Skeletal muscle tissue (tissue), 4 donors: ENCODE measurements around the gene SCRN2. TPM values are rescaled to one million over a fixed set of nuclear protein-coding genes. Genes with fewer than 3 reads are reported as not detected.

Source experiments
- H3K27ac ChIP-seq: one replicate; pipeline ENCODE4 v1.7.0; 2013; ENCODE audit warnings: mild to moderate bottlenecking, low read depth, low read length, inconsistent platforms
- H3K27me3 ChIP-seq, 3 donors: one replicate each; pipeline ENCODE4 v1.7.0; 2013; ENCODE audit warnings: low read length in 3 of 3; ENCODE audit not compliant: control insufficient read depth in 3 of 3, insufficient read depth in 3 of 3
- H3K36me3 ChIP-seq, 3 donors: one replicate each; pipeline ENCODE4 v1.7.0; 2013; ENCODE audit warnings: low read length in 3 of 3; ENCODE audit not compliant: control insufficient read depth in 3 of 3, insufficient read depth in 3 of 3
- H3K4me1 ChIP-seq, 3 donors: one replicate each; pipeline ENCODE4 v1.7.0; 2013; ENCODE audit warnings: low read length in 3 of 3, mild to moderate bottlenecking in 3 of 3; ENCODE audit not compliant: control insufficient read depth in 3 of 3, insufficient read depth in 3 of 3
- H3K4me3 ChIP-seq, 3 donors: one replicate each; pipeline ENCODE4 v1.7.0; 2013; ENCODE audit warnings: low read length in 3 of 3
- H3K9ac ChIP-seq, 3 donors: one replicate each; pipeline ENCODE4 v1.7.0; 2013; ENCODE audit warnings: low read length in 3 of 3, mild to moderate bottlenecking in 3 of 3, moderate library complexity in 2 of 3, low read depth in 1 of 3
- H3K9me3 ChIP-seq, 3 donors: one replicate each; pipeline ENCODE4 v1.7.0; 2013; ENCODE audit warnings: low read length in 3 of 3; ENCODE audit not compliant: control insufficient read depth in 3 of 3
- total RNA-seq: library from RNA; depleted of rRNA; stranded (reverse); fragments of >200 nt; gene quantifications from one replicate; pipeline ENCODE4 v1.2.3, GENCODE V29; 2014
- donor health status: Osteomylitis.

The SCRN2 gene
- total RNA-seq, 1 donor from 2014 or later, result 29.2 TPM

DNA sequence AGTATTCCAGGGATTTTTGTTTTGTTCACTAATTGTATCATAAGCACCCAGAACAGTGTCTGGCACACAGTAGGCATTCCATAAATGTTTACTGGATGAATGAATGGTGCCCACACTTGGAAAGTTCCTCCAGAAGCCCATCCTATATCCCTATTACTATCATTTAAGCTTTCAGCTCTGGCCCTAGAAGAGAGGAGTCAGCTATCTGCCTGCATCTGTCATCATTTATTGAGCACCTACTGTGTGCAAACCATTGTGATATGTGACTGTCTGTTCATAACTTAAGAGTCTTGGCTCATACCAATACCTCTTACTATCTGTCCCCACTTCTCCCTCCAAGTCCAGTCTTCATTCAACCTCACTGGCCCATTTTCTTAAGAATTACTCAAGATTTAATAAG is 30.0 kb upstream of the SCRN2 start:
- Histone ChIP-seq H3K27ac (no peak overlapping the region), H3K9ac (no peak overlapping the region), H3K36me3 (no peaks in the 10 kb centered on the region), H3K4me3 (no peak overlapping the region), H3K4me1 (peaks cover 0 to 2% (median 0%) of the 10 kb centered on the region in 3 donors), H3K9me3 (no peaks in the 10 kb centered on the region), H3K27me3 (peaks cover 68 to 81% (median 69%) of the 10 kb centered on the region in 3 donors)

GRCh38 chr17:47870056-47870455 is 29.0 kb upstream of the SCRN2 start:
- Histone ChIP-seq H3K27me3 (peaks cover 67 to 86% (median 68%) of the 10 kb centered on the region in 3 donors), H3K9ac (no peak overlapping the region), H3K4me1 (peaks cover 0 to 2% (median 0%) of the 10 kb centered on the region in 3 donors), H3K4me3 (no peak overlapping the region), H3K36me3 (no peaks in the 10 kb centered on the region), H3K27ac (no peak overlapping the region), H3K9me3 (no peaks in the 10 kb centered on the region)

DNA sequence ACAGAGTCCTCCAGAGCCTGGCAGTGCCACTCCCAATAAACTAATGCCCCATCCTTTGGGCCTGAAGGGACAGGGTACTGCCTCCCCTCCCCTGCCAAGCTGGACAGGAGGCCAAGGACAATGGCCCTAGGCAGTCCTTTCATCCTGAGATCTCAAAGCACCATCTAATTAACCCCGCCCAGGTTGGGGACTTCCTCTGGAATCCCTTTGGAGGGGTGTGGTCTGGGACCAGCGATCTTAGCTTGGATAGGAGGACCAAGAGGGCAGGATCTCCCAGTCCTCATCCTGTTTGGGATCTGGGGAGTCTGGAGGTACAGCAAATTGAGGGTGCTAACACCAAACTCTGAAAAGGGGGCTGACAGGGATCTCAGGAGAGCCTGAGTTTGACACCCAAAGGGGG is 28.0 kb upstream of the SCRN2 start:
- peaks cover 62 to 82% (median 65%) of the 10 kb centered on the region in 3 donors for H3K27me3 ChIP-seq
- H3K9me3 ChIP-seq, result no peaks in the 10 kb centered on the region

GRCh38 chr17:47867813-47868533 is 26.9 kb upstream of the SCRN2 start:
- H3K9ac ChIP-seq, result no peak overlapping the region
- no peak overlapping the region for H3K4me3 ChIP-seq
- no peaks in the 10 kb centered on the region for H3K36me3 ChIP-seq
- peaks cover 55 to 75% (median 64%) of the 10 kb centered on the region in 3 donors for H3K27me3 ChIP-seq
- H3K4me1 ChIP-seq, result peaks cover 0 to 2% (median 0%) of the 10 kb centered on the region in 3 donors
- H3K27ac ChIP-seq, result no peak overlapping the region
- no peaks in the 10 kb centered on the region for H3K9me3 ChIP-seq

More for the DNA sequence above, 28.0 kb upstream of the SCRN2 start:
- no peak overlapping the region for H3K27ac ChIP-seq
- H3K36me3 ChIP-seq, result no peaks in the 10 kb centered on the region
- H3K4me3 ChIP-seq, result no peak overlapping the region
- no peak overlapping the region for H3K9ac ChIP-seq
- peaks cover 0 to 2% (median 0%) of the 10 kb centered on the region in 3 donors for H3K4me1 ChIP-seq

- H3K36me3 ChIP-seq, result no peaks in the 10 kb centered on the region
- no peak overlapping the region for H3K4me3 ChIP-seq
- H3K9me3 ChIP-seq, result no peaks in the 10 kb centered on the region
- peaks cover 49 to 70% (median 53%) of the 10 kb centered on the region in 3 donors for H3K27me3 ChIP-seq
- no peaks in the 10 kb centered on the region for H3K4me1 ChIP-seq
- no peak overlapping the region for H3K27ac ChIP-seq
- no peak overlapping the region for H3K9ac ChIP-seq
These were observed 25.9 kb upstream of the SCRN2 start for GRCh38 chr17:47866941-47867340.

DNA sequence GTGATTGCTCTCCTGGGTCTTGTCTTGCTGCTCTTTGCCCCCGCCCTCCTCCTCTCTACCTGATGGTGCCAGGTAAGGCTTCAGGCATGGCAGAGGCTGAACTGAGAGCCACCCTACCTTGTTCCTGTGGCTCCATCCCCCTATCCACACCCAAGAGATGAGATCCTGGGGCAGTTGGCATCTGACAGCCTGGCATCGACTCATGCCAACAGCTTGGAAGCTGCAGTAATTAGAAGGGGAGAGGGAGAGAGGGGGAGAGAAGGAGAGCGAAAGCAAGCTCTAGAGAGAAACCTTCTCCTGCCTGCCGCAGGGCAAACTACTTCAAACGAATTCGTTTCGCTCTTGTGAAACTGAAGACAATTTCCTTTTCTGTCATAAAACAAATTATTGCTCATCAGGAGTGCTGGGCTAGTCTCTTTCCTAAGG is 23.7 kb upstream of the SCRN2 start:
- Histone ChIP-seq H3K27me3 (peaks cover 36 to 57% (median 46%) of the 10 kb centered on the region in 3 donors), H3K9ac (no peak overlapping the region), H3K4me1 (no peaks in the 10 kb centered on the region), H3K27ac (no peak overlapping the region), H3K9me3 (no peaks in the 10 kb centered on the region), H3K4me3 (no peak overlapping the region), H3K36me3 (no peaks in the 10 kb centered on the region)

DNA sequence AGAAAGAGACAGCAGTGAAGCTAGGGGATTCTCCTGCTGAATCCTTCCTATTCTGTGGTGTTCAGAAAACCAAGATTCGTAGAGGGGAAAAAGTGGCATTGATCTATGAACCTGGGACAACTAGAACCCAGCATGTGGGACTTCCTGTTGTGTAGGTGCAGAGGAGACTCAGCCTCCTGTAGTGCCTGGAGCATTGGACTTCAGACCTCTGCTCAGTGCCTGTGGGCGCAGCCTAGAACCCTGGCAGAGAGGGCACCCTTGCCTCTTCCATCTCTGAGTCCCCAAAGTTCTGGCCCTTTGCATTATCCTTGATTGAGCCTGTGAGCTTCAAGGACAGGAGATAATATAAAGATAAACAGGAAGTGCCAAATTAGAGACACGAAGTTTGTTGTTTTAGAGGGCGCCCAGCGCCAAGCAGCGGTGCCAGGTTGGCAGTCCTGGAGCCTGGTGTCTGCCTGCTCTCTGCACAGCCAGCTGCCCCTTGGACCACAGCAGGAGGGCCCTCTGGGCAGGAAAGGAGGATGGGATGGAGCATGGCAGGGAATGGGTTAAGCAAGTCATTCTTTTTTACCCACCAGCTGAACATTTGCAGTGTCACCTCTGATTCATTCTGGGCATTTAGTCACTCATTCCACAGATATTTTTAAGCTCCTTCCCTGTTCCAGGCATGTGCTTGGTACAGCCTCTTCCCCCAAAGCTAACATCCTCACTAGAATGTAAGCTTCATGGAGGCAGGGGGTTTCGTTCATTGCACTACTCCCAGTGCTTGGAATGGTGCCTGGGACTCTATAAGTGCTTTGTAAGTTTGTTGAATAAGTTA is 21.8 kb upstream of the SCRN2 start:
- Histone ChIP-seq H3K27me3 (peaks cover 29 to 54% (median 44%) of the 10 kb centered on the region in 3 donors), H3K27ac (no peak overlapping the region), H3K4me3 (no peak overlapping the region), H3K36me3 (no peaks in the 10 kb centered on the region), H3K9ac (no peak overlapping the region), H3K4me1 (no peaks in the 10 kb centered on the region), H3K9me3 (no peaks in the 10 kb centered on the region)

GRCh38 chr17:47860386-47860785 is 19.3 kb upstream of the SCRN2 start:
- peaks cover 30 to 53% (median 48%) of the 10 kb centered on the region in 3 donors for H3K27me3 ChIP-seq
- H3K36me3 ChIP-seq, result no peaks in the 10 kb centered on the region
- no peak overlapping the region for H3K27ac ChIP-seq
- no peak overlapping the region for H3K9ac ChIP-seq
- no peak overlapping the region for H3K4me3 ChIP-seq
- H3K9me3 ChIP-seq, result no peaks in the 10 kb centered on the region
- no peaks in the 10 kb centered on the region for H3K4me1 ChIP-seq

- no peak overlapping the region for H3K27ac ChIP-seq
- H3K4me1 ChIP-seq, result no peaks in the 10 kb centered on the region
- no peaks in the 10 kb centered on the region for H3K36me3 ChIP-seq
- no peak overlapping the region for H3K4me3 ChIP-seq
- H3K9me3 ChIP-seq, result no peaks in the 10 kb centered on the region
- H3K27me3 ChIP-seq, result peaks cover 54 to 70% (median 65%) of the 10 kb centered on the region in 3 donors
- H3K9ac ChIP-seq, result no peak overlapping the region
These were observed 16.7 kb upstream of the SCRN2 start for GRCh38 chr17:47857551-47858455.
